NCI-H2196 (cell line): ENCODE data around the gene SLC35G2.
"Not testable (repeated sequence)": the region's sequence is repeated elsewhere in the genome, so short reads cannot be mapped to it uniquely, and the experiment has no call there.

Experiments
- DNase-seq: peaks from one replicate; lab custom pipeline; 2025; ENCODE audit not compliant: unreplicated experiment; lab: John Stamatoyannopoulos, UW

SLC35G2 gene

DNA sequence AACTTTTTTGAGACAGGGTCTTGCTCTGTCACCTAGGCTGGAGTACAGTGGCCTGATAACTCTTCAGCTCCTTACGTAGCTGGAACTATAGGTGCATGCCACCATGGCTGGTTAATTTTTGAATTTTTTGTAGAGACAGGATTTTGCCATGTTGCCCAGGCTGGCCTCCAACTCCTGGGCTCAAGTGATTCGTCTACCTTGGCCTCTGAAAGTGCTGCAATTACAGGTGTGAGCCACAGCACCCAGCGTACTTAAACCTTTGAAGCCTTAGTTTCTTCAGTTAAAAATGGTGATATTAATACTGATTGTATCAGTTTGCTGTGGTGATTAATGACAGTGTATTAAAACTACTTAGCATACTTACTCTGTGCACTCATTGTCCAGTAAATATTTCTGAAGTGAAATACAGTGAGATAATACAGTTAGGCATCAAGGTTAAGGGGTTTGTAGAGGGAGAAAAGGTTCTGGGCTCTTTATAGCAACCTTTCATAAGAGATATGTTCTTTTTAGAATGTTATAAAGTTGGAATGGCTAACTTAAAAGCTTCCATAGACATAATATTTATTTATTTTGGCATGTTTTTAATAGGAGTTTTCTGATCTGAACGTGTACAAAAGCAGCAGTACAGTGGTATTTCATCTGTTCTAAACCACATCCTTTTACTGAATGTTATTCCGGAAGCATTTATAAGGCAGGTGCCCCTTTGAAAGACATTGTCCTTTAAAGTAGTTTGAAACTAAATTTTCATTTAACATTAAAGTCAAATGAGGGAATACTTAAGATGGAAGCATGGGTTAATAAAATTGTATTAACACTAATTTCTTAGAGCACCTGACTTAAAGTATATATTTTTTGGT lies 66.7 kb downstream of the SLC35G2 start:
- no peak for DNase-seq

DNA sequence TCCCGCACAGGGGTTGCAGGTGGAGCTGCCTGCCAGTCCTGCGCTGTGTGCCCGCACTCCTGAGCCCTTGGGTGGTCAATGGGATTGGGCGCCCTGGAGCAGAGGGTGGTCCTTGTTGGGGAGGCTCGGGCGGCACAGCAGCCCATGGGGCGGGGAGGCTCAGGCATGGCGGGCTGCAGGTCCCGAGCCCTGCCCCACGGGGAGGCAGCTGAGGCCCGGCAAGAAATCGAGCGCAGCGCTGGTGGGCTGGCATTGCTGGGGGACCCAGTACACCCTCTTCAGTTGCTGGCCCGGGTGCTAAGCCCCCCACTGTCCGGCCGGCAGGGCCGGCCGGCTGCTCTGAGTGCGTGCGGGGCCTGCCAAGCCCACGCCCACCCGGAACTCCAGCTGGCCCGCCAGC lies 71.0 kb downstream of the SLC35G2 start:
- DNase-seq: no peak

DNA sequence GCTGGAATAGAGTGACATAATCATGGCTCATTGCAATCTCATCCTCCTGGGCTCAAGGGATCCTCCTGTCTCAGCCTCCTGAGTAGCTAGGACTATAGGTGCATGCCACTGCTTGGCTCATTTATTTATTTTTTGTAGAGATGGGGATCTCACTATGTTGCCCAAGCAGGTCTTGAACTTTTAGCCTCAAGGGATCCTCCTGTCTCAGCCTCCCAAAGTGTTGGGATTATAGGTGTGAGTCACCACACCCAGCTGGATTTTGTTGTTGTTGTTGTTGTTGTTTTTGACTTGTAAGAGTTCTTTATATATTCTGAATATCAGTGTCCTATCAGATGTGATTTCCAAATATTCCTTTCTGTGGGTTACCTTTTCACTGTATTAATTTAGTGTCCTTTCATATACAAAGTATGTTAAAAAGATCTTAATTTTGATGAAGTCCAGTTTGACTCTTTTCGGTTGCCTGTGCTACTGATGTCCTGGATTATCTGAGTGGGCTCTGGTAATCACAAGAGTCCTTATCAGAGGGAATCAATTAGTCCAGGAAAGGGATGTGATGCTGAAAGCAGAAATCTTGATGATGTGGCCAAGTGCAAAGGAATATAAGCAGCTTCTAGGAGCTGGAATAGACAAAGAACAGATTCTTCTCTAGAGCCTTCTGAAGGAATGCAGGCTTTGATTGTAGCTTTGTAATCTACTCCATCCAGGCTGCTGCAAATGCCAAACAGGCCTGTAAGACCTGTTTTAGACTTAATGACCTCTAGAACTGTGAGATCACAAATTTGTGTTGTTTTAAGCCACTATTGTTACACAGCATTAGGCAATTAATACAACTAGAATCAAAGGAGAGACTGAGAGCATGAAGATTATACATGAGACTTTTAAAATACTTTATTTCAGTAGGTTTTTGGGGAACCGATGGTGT lies 73.3 kb downstream of the SLC35G2 start:
- no peak for DNase-seq

DNA sequence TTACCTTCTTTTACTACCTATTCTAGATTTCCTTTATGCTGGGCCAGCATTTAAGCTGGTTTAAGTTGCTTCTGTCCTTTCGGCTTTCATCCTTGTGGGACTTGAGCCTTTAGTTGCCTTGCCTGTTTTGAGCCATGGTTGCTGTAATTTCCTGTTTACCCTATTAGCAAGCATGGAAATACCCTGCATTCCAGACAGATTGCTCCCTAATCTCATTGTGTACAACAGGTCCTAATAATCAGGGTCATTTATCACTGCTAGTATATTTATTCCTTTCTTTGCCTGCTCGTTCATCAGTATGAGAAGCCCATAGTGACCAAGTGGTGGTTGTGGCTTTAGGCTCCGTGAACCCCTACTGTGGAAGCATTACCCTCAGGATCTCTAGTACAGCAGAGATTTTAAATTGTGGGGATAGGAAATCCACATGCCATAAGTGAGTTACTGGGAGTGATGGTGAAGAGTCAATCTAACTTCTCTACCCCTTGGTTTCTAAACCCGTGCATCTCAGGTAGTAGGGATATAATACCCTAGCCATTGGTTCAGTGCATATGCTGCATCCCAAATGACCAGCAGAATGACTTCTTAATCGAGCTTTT lies 75.0 kb downstream of the SLC35G2 start:
- DNase-seq: no peak

DNA sequence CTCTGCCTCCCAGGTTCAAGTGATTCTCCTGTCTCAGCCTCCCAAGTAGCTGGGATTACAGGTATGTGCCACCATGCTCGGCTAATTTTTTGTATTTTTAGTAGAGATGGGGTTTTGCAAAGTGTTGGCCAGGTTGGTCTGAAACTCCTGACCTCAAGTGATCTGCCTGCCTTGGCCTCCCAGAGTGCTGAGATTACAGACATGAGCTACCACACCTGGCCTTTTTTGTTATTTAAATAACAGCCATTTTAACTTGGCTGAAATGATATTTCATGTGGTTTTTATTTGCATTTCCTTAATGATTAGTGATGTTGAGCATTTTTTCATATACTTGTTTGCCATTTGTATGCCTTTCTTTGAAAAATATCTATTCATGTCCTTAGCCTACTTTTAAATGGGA lies 78.2 kb downstream of the SLC35G2 start:
- not testable (repeated sequence) for DNase-seq

DNA sequence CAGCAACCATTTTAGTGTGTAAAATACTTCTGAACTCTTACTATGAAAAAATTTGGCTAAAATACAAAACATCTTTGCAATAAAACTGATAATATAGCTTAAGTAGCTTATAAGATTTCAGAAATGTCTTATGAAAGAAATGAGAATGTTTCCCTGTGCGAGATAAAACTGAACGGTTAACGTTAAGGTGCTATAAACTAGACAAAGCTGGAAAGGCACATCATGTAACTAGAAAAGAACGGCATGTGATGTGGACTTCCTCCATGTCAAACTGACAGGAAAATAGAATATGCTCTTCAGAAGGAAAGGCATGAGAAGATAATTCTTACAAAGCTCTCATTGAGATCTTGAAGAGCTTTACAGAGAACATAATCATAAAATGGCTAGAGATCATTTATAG lies 79.6 kb downstream of the SLC35G2 start:
- DNase-seq: no peak

DNA sequence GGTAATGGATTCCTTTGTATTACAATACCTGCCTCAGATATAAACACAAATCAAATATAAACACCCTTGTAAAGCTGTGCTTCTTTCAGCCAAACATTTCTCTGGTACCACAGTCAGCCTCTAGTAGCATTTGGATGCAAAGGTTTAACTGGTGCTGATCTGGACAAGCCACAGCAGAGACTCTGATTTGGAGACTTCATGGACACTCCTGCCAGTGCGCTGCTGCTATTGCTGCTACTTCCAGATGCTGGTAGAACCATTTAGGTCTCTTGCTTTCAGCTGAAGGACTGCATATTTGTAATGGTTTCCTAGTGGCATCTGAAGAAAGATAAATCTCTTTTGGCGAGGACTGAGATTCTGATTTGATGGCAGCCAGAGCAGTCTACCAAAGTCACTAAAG lies 80.0 kb downstream of the SLC35G2 start:
- no peak for DNase-seq

DNA sequence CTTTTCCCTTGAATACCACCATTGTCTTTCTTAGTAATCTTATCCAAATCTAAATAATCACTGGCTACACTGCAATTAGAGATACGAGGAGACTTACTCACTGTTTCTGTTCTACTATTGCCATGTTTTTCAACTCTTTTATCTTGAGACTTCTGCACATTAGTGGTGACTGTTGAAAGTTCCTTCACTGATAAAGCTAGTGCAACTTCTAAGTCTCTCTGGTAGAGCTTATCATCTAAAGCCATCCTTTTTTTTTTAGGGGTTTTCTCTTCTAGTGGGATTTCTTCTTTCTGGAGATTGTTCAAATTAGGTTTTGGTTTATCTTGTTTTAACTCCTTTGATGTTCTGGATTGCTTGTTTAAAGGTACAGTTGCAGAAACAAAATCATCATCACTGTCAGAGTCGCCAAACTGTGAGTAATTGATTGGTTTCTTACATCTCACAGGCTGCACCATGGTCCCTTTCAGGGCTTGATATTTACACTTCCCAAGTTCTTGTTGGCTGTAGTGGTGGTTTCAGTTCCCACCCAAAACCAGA lies 80.8 kb downstream of the SLC35G2 start:
- no peak for DNase-seq

DNA sequence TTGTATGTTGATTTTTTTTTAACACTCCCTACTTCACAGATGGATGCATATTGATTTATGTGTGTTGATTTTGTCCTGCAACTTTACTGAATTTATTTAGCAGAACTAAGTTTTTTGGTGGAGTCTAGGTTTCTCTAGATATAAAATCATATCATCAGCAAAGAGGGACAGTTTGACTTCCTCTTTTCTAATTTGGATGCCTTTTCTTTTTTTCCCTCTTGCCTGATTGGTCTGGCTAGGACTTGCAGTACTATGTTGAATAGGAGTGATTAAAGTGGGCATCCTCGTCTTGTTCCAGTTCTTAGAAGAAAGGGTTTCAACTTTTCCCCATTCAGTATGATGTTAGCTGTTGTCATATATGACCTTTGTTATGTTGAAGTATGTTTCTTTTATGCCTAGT lies 81.8 kb downstream of the SLC35G2 start:
- DNase-seq: not testable (repeated sequence)

DNA sequence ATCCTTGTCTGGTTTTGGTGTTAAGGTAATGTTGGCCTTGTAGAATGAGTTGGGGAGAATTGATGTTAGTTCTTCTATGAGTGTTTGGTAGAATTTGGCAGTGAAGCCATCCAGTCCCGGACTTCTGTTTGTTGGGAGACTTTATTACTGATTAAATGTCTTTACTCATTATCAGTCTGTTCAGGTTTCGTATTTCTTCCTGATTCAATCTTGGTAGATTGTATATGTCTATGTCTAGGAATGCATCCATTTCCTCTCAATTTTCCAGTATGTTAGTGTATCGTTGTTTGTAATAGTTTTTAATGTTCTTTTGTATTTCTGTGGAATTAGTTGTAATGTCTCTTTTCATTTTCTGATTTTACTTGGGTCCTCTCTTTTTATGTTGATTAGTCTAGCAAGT lies 82.5 kb downstream of the SLC35G2 start:
- DNase-seq: no peak

DNA sequence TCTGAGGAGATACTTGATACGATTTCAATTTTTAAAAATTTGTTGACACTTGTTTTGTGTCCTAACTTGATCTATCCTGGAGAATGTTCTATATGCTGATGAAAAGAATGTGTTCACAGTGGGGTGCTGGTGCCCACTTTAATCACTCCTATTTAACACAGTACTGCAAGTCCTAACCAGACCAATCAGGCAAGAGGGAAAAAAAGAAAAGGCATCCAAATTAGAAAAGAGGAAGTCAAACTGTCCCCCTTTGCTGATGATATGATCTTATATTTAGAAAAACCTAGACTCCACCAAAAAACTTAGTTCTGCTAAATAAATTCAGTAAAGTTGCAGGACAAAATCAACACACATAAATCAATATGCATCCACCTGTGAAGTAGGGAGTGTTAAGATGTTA lies 83.6 kb downstream of the SLC35G2 start:
- not testable (repeated sequence) for DNase-seq

DNA sequence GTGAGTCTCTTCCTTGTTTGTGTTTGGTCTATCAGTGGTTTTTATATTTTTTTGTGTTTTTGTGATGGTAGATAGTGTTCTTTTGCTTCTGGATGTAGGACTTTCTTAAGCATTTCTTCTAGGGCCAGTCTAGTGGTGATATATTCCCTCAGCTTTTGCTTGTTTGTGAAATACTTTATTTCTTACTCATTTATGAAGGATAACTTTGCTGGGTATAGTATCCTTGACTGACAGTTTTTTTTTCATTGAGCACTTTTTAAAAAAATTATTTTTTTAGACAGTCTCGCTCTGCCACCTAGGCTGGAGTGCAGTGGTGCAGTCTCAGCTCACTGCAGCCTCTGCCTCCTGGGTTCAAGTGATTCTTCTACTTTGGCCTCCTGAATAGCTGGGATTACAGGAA lies 85.0 kb downstream of the SLC35G2 start:
- DNase-seq: no peak

DNA sequence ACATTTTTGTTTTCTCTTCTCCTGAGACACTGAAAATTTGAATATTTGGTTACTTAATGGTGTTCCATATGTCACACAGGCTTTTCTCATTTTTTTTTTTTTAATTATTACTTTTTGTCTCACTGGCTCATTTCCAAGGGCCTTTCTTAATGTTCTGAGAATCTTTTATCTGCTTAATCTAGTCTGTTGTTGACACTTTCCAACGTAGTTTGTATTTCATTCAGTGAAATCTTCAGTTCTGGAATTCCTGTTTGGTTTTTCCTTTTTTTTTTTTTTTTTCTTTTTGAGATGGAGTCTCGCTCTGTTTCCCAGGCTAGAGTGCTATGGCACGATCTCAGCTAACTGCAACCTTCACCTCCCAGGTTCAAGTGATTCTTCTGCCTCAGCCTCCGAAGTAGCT lies 85.8 kb downstream of the SLC35G2 start:
- DNase-seq: no peak
